ENCODE results near the gene AXL.
"Not testable (repeated sequence)": the region's sequence is repeated elsewhere in the genome, so short reads cannot be mapped to it uniquely, and the experiment has no call there.

AXL gene

DNA sequence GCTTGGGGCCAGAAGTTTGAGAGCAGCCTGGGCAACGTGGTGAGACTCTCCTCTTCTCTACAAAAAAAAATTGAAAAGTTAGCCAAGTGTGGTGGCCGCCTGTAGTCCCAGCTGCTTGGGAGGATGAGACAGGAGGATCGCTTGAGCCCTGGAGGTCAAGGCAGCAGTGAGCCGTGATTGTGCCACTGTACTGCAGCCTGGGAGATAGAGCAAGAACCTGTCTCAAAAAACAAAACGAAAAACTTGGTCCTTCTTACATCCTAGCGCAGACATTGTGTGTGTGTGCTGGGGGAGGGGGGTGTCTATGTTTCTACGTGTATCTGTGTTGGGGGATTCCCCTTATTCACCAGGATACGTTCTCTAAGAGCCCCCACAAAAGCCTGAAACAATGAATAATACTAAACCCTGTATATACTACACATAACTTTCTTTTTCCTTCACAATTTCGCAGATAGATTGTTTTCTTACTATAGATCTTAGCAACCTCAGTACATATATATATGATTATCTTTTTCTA is 7.9 kb downstream of the AXL start:
- Histone ChIP-seq H3K4ac (ENCODE audit: low read depth in 1 of 2, low read length in 2 of 2) (peak overlapping the region; percentile 61 to 76), H3K4me3 (ENCODE audit: insufficient read depth in 1 of 2, low read depth in 1 of 2, low read length in 2 of 2) (peak overlapping the region in 1 of 2 experiments; percentile 70), H3K79me1 (replicated peaks; ENCODE audit: low read length, poor library complexity, severe bottlenecking) (peaks cover 9% of the 10 kb centered on the region), H2BK5ac (ENCODE audit: low read depth, low read length, poor library complexity, severe bottlenecking) (peak overlapping the region; percentile 86), H3K23ac (ENCODE audit: low read length in 2 of 2) (no peak overlapping the region), H3K36me3 (ENCODE audit: control insufficient read depth in 1 of 2, insufficient read depth in 2 of 2, low read depth in 1 of 2, low read length in 2 of 2) (peaks cover 48 to 58% of the 10 kb centered on the region in 2 experiments), H3K4me2 (ENCODE audit: low read length, poor library complexity, severe bottlenecking) (peak overlapping the region; percentile 36), H3K27ac (ENCODE audit: low read length, poor library complexity, severe bottlenecking) (peak overlapping the region; percentile 84), H3K4me1 (ENCODE audit: control insufficient read depth, insufficient read depth, low read depth, low read length) (peaks cover 42% of the 10 kb centered on the region), H2BK12ac (ENCODE audit: low read length in 2 of 2) (peak overlapping the region; percentile 6 to 64), H2BK120ac (ENCODE audit: low read depth, low read length) (peak overlapping the region; percentile 86), H4K91ac (ENCODE audit: low read length) (peak overlapping the region; percentile 95), H3K9me3 (ENCODE audit: control insufficient read depth, low read length) (no peaks in the 10 kb centered on the region), H2AK5ac (ENCODE audit: low read length, severe bottlenecking) (peak overlapping the region; percentile 72), H3K18ac (ENCODE audit: low read depth in 1 of 2, low read length in 2 of 2) (peak overlapping the region; percentile 15 to 96), H3K9ac (ENCODE audit: low read length) (peak overlapping the region; percentile 84), H2BK15ac (ENCODE audit: low read depth, poor library complexity, severe bottlenecking) (no peak overlapping the region), H4K8ac (ENCODE audit: low read length) (peak overlapping the region; percentile 96), H2AFZ (ENCODE audit: low read depth, low read length) (no peak overlapping the region), H3K14ac (ENCODE audit: low read length in 2 of 2) (peak overlapping the region in 1 of 2 experiments; percentile 28), H3K27me3 (ENCODE audit: control insufficient read depth in 1 of 2, insufficient read depth in 1 of 2, low read length in 2 of 2) (no peaks in the 10 kb centered on the region)
- 61% methylated on average over 4 of the region's 9 CpGs for WGBS
- DNase-seq = no peak

DNA sequence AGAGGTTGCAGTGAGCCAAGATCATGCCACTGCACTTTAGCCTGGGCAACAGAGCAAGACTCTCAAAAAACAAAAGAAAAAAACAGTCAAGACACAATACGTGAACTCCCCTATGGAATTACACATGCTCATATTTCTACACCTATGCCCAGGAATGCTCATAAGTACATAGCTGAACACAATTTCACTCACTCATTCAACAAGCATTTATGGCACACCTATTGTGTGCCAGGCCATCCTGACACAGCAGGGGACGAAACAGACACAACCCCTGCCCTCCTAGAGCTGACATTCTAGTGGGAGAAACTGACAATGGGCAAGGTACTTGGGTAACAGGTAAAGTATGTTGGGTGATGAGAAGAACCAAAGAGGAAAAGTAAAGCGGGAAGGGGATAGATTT is 9.5 kb downstream of the AXL start:
- Histone ChIP-seq H3K9me3 (ENCODE audit: control insufficient read depth, low read length) (no peaks in the 10 kb centered on the region), H3K4me2 (ENCODE audit: low read length, poor library complexity, severe bottlenecking) (no peak overlapping the region), H2AK5ac (ENCODE audit: low read length, severe bottlenecking) (peak overlapping the region; percentile 60), H3K4me3 (ENCODE audit: insufficient read depth in 1 of 2, low read depth in 1 of 2, low read length in 2 of 2) (no peak overlapping the region), H3K27me3 (ENCODE audit: control insufficient read depth in 1 of 2, insufficient read depth in 1 of 2, low read length in 2 of 2) (no peaks in the 10 kb centered on the region), H2BK12ac (ENCODE audit: low read length in 2 of 2) (no peak overlapping the region), H3K4me1 (ENCODE audit: control insufficient read depth, insufficient read depth, low read depth, low read length) (peaks cover 33% of the 10 kb centered on the region), H3K18ac (ENCODE audit: low read depth in 1 of 2, low read length in 2 of 2) (no peak overlapping the region), H3K4ac (ENCODE audit: low read depth in 1 of 2, low read length in 2 of 2) (no peak overlapping the region), H2BK5ac (ENCODE audit: low read depth, low read length, poor library complexity, severe bottlenecking) (no peak overlapping the region), H4K91ac (ENCODE audit: low read length) (no peak overlapping the region), H3K79me1 (replicated peaks; ENCODE audit: low read length, poor library complexity, severe bottlenecking) (peaks cover 13% of the 10 kb centered on the region), H3K36me3 (ENCODE audit: control insufficient read depth in 1 of 2, insufficient read depth in 2 of 2, low read depth in 1 of 2, low read length in 2 of 2) (peaks cover 55 to 64% of the 10 kb centered on the region in 2 experiments), H2AFZ (ENCODE audit: low read depth, low read length) (no peak overlapping the region), H2BK15ac (ENCODE audit: low read depth, poor library complexity, severe bottlenecking) (no peak overlapping the region), H4K8ac (ENCODE audit: low read length) (peak overlapping the region; percentile 74), H3K14ac (ENCODE audit: low read length in 2 of 2) (no peak overlapping the region), H3K27ac (ENCODE audit: low read length, poor library complexity, severe bottlenecking) (no peak overlapping the region), H3K9ac (ENCODE audit: low read length) (no peak overlapping the region), H2BK120ac (ENCODE audit: low read depth, low read length) (no peak overlapping the region), H3K23ac (ENCODE audit: low read length in 2 of 2) (no peak overlapping the region)
- no peak for DNase-seq
- 66% methylated on average over 2 of the region's 3 CpGs for WGBS

DNA sequence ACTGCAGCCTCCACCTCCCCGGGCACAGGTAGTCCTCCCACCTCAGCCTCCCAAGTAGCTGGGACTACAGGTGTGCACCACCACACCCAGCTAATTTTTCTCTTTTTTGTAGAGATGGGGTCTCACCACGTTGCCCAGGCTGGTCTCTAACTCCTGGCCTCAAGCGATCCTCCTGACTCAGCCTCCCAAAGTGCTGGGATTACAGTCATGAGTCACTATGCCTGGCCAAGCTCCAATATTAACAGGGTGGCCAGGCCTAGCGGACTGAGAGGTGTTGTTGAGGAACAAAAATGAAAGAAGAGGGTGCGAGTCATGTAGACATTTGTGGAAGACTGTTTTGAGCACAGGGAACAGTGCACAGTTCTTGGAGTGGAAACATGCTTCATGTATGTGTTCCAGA is 10.3 kb downstream of the AXL start:
- H2BK15ac ChIP-seq (ENCODE audit: low read depth, poor library complexity, severe bottlenecking); H3K27me3 ChIP-seq (ENCODE audit: control insufficient read depth in 1 of 2, insufficient read depth in 1 of 2, low read length in 2 of 2): not testable (repeated sequence)

GRCh38 chr19:41230067-41230857 is 11.2 kb downstream of the AXL start:
- Histone ChIP-seq H2BK12ac (ENCODE audit: low read length in 2 of 2) (peak overlapping the region; percentile 11 to 14), H2BK5ac (ENCODE audit: low read depth, low read length, poor library complexity, severe bottlenecking) (no peak overlapping the region), H3K4me3 (ENCODE audit: insufficient read depth in 1 of 2, low read depth in 1 of 2, low read length in 2 of 2) (no peak overlapping the region), H3K23ac (ENCODE audit: low read length in 2 of 2) (no peak overlapping the region), H3K27me3 (ENCODE audit: control insufficient read depth in 1 of 2, insufficient read depth in 1 of 2, low read length in 2 of 2) (no peaks in the 10 kb centered on the region), H3K79me1 (replicated peaks; ENCODE audit: low read length, poor library complexity, severe bottlenecking) (peaks cover 19% of the 10 kb centered on the region), H2BK120ac (ENCODE audit: low read depth, low read length) (no peak overlapping the region), H2AFZ (ENCODE audit: low read depth, low read length) (no peak overlapping the region), H3K36me3 (ENCODE audit: control insufficient read depth in 1 of 2, insufficient read depth in 2 of 2, low read depth in 1 of 2, low read length in 2 of 2) (peaks cover 61 to 71% of the 10 kb centered on the region in 2 experiments), H2BK15ac (ENCODE audit: low read depth, poor library complexity, severe bottlenecking) (no peak overlapping the region), H2AK5ac (ENCODE audit: low read length, severe bottlenecking) (no peak overlapping the region), H4K91ac (ENCODE audit: low read length) (peak overlapping the region; percentile 34), H3K9ac (ENCODE audit: low read length) (peak overlapping the region; percentile 3), H3K27ac (ENCODE audit: low read length, poor library complexity, severe bottlenecking) (no peak overlapping the region), H3K14ac (ENCODE audit: low read length in 2 of 2) (peak overlapping the region in 1 of 2 experiments; percentile 14), H3K4ac (ENCODE audit: low read depth in 1 of 2, low read length in 2 of 2) (no peak overlapping the region), H3K9me3 (ENCODE audit: control insufficient read depth, low read length) (no peaks in the 10 kb centered on the region), H3K4me1 (ENCODE audit: control insufficient read depth, insufficient read depth, low read depth, low read length) (peaks cover 19% of the 10 kb centered on the region), H3K4me2 (ENCODE audit: low read length, poor library complexity, severe bottlenecking) (no peak overlapping the region), H4K8ac (ENCODE audit: low read length) (peak overlapping the region; percentile 59), H3K18ac (ENCODE audit: low read depth in 1 of 2, low read length in 2 of 2) (peak overlapping the region; percentile 8 to 44)
- DNase-seq = peak; percentile 16
- 97% methylated on average over 2 of the region's 3 CpGs for WGBS

More for the DNA sequence above, 10.3 kb downstream of the AXL start:
- not testable (repeated sequence) for H3K4me2 ChIP-seq (ENCODE audit: low read length, poor library complexity, severe bottlenecking); H3K4ac ChIP-seq (ENCODE audit: low read depth in 1 of 2, low read length in 2 of 2); H2AFZ ChIP-seq (ENCODE audit: low read depth, low read length); H4K91ac ChIP-seq (ENCODE audit: low read length); H3K4me3 ChIP-seq (ENCODE audit: insufficient read depth in 1 of 2, low read depth in 1 of 2, low read length in 2 of 2); H2BK5ac ChIP-seq (ENCODE audit: low read depth, low read length, poor library complexity, severe bottlenecking); H3K23ac ChIP-seq (ENCODE audit: low read length in 2 of 2); H3K9me3 ChIP-seq (ENCODE audit: control insufficient read depth, low read length); H2BK120ac ChIP-seq (ENCODE audit: low read depth, low read length)
- Histone ChIP-seq H3K27ac (ENCODE audit: low read length, poor library complexity, severe bottlenecking) (peak overlapping the region; percentile 2), H3K9ac (ENCODE audit: low read length) (peak overlapping the region; percentile 3), H3K4me1 (ENCODE audit: control insufficient read depth, insufficient read depth, low read depth, low read length) (peaks cover 27% of the 10 kb centered on the region), H3K18ac (ENCODE audit: low read depth in 1 of 2, low read length in 2 of 2) (peak overlapping the region in 1 of 2 experiments; percentile 73), H4K8ac (ENCODE audit: low read length) (peak overlapping the region; percentile 35), H3K36me3 (ENCODE audit: control insufficient read depth in 1 of 2, insufficient read depth in 2 of 2, low read depth in 1 of 2, low read length in 2 of 2) (peaks cover 61 to 69% of the 10 kb centered on the region in 2 experiments), H2AK5ac (ENCODE audit: low read length, severe bottlenecking) (peak overlapping the region; percentile 10), H3K14ac (ENCODE audit: low read length in 2 of 2) (peak overlapping the region in 1 of 2 experiments; percentile 49), H2BK12ac (ENCODE audit: low read length in 2 of 2) (peak overlapping the region in 1 of 2 experiments; percentile 14), H3K79me1 (replicated peaks; ENCODE audit: low read length, poor library complexity, severe bottlenecking) (peaks cover 19% of the 10 kb centered on the region)
- peak; percentile 58 for DNase-seq
- 65% methylated on average over 5 of the region's 5 CpGs for WGBS

Data from mesenchymal stem cell (in vitro differentiated cells and primary cell).